GM23248 (cell line): ENCODE results near the gene WDR27.

Experiments
- EZH2 ChIP-seq: fragments of 200-600 bp; sonication (generic); IDR thresholded peaks from 2 replicates; pipeline ENCODE4 v1.6.1; 2018; ENCODE audit warnings: antibody characterized with exemption, mild to moderate bottlenecking; ENCODE audit not compliant: insufficient read depth, poor library complexity, severe bottlenecking
- EZH2phosphoT487 ChIP-seq: fragments of 200-600 bp; sonication (generic); IDR thresholded peaks from 2 replicates; pipeline ENCODE4 v1.6.1; 2018; ENCODE audit warnings: antibody characterized with exemption, moderate library complexity, mild to moderate bottlenecking, low read depth; ENCODE audit not compliant: insufficient read depth

DNA sequence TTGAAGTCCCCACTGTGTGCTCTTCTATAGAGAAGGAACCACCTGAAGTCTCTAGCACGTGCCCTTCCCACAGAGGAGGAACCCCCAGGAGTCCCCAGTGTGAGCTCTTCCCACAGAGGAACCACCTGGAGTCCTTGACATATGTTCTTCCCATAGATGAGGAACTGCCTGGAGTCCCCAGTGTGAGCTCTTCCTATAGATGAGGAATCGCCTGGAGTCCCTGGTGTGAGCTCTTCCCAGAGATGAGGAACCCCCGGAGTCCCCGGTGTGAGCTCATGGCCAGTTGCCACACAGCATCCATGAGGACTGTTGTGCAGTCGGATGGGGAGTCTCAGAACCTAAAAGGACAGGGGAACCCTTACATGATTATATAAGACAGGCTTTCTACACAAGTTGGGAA is 290.1 kb downstream of the WDR27 start:
- TF ChIP-seq EZH2 (no peak), EZH2phosphoT487 (no peak)
